NB4 (cell line): ENCODE results near the gene GALNTL6.

Experiments
- CTCF ChIP-seq: IDR thresholded peaks from one replicate; pipeline ENCODE4 v1.5.1; 2012; ENCODE audit warnings: low read depth, low read length
- POLR2A ChIP-seq: IDR thresholded peaks from 2 replicates; pipeline ENCODE4 v1.6.1; 2011; ENCODE audit warnings: mild to moderate bottlenecking; ENCODE audit not compliant: insufficient read length; ENCODE audit errors: extremely low read depth

- no peak for TF ChIP-seq CTCF
- no peak for TF ChIP-seq POLR2A
Observed at GRCh38 chr4:171774642-171775190, 38.5 kb upstream of the GALNTL6 start.
